ENCODE data around the gene EXOC2.

The EXOC2 gene

DNA sequence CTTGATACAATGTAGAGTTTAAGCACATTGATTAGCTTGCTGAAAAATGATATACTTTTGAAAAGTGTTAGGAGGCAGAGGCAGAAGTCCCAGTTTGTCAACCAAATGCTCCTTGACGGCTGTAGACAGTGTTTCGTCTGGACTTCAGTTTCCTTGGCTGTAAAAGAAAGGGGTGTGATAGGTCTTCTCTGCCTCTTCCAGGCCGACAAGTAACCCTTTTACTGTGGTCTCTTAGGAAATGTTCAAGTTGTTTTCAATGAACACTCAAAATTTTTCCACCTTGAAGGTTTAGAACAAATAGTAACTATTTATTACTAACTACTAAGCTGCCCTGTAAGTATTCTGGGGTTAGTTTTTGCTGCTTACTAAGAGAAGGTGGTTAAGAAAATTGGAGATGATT, 179.0 kb downstream of the EXOC2 start:
- no peak for DNase-seq

DNA sequence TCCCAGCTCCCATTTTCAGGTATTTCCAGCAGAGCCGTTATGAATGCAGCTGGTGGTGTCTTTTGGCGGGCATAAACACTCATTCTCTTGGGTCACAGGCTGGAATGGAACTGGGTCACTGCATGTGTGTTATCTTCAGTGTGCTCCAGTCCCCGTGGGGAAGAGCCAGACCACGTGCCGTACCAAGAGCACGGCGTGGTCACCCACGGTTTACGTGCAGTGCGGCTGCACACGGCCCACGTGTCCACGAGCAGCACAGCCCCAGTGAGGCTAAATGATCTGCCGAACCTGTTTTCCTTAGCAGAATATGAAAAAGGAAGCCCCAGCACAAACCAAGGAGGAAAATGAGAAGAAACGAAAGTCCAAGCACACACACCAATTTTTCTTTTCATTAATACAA, 179.9 kb downstream of the EXOC2 start:
- no peak for DNase-seq

DNA sequence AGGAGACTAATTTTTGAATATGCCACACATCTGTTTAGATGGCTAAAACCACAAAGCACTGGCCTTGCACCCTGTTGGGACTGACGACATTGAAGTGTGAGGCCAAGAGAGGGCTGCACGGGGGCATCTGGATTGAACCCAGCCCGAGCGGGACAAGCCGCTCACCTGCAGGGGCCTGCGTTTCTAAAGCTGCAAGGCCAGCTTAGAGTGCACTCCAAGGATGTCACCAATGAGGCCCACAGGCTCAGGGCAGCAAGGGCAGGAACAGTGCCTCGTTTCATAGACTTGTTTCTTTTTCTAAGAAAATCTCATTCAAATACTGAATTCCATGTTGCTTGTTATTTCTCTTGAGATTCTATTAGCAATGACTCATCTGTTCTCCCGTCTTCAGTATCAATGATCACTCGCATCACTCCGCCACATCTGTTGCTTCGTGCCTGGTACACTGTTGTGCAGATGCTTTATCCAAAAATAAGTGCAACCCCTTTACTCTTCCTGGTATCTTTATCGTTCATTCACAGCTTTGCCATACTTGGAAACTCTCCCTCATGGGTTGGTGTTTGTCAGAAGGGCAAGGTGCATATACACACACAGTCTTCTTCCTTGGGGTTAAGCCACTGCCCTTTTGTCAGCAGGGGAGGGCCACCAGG, 181.3 kb downstream of the EXOC2 start:
- no peak for DNase-seq

DNA sequence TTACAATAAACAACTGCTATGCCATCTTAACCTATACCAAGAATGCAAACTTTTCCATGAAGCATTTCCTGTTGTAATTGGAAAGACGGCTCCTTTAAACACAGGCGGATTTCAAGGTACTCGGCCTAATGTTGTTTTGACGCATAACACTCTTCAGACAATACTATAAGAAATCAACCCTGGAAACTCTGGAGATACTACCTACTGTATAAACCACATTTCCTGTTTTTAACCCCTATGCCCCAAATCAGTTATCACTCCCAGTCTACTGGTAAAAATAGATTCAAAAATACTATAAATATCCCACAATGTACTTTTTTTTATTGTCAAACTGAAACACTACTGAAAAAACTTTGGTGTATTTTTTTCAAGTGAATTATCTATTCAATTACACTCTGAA, 183.3 kb downstream of the EXOC2 start:
- DNase-seq: no peak

DNA sequence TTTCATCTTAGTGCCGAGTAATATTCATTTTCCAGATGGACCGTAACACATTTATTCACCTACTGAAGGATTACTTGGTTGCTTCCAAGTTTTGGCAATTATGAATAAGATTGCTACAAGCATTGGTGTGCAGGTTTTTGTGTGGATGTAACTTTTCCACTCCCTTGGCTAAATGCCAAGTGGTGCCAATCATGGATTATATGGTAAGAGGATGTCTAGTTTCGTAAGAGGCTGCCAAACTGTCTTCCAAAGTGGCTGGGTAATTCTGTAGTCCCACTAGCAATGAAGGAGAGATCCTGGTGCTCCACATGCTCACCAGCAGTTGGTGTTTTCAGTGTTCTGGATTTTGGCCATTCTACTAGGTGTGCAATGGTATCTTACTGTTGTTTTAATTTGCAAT, 184.3 kb downstream of the EXOC2 start:
- no peak for DNase-seq

DNA sequence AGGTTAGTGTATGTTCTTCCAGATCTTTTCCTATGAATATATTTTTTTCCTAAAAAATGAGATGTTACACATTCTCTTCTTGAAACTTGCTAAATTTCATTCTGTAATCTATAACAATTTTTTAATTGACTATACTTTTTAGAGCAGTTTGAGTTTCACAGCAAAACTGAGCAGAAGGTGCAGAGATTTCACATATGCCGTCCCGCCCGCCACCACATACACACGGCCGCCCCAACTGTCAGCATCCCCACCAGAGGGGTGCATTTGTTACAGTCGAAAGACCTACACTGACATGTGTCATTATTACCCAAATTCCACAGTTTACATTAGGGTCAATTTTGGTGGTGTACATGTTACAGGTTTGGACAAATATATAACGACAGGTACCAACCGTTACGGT, 184.9 kb downstream of the EXOC2 start:
- DNase-seq: no peak

DNA sequence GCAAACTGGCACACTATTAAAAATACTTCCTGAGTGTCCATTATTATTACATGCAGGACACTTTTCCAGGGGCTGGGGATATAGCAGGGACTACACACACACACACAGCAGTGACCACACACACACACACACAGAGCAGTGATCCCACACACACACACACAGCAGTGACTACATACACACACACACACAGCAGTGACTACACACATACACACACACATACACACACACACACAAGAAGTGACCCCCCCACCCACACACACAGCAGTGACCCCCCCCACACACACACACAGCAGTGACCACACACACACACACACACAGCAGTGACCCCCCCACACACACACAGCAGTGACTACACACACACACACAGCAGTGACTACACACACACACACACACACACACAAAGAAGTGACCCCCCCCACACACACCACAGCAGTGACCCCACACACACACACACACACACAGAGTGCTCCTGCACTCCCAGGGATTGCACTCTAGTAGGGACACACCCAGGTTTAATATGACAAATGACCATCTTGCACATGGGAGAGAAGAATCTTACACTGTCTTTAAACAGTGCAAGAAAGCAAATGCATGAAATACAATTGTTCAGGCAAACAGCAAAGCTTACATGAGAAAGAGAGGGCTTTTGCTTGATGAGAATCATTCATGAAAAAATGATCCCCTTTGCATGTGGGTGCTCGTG, 185.9 kb downstream of the EXOC2 start:
- DNase-seq: no peak

DNA sequence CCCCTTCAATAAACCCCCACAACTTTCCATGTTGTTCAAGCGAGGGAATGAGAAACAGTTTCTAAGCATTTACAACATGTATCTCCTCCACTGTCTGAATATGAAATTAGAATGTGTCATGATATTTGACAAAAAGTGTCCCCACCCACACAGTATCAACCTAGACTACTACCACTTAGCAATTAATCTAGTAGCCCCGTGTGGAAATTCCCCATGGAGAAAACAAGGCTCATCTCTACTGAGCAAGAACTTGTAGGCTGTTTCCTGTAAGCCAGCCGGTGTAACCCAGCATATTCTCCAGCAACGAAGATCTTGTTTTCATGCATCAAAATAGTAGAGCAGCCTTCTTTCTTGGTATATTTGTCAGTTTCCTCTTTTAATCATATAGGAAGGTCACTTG, 186.4 kb downstream of the EXOC2 start:
- no peak for DNase-seq

DNA sequence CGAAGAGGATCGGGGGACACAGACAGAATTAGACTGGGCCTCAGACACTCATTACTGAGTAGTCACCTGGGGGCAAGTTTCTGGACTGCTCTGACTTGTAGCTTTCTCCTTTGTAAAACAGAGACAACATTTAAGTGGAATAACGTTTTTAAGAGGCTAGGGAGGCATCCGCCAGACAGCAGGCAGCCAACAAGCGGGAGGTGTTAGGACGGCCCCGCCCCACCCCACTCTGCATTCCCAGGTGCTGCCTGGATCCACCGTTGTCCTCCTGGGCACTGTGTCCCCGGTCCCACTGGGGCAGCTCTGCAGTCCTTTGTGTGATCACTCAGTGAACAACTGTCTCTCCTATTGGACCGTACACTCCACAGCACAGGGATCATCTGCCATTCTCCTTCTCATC, 187.6 kb downstream of the EXOC2 start:
- no peak for DNase-seq

DNA sequence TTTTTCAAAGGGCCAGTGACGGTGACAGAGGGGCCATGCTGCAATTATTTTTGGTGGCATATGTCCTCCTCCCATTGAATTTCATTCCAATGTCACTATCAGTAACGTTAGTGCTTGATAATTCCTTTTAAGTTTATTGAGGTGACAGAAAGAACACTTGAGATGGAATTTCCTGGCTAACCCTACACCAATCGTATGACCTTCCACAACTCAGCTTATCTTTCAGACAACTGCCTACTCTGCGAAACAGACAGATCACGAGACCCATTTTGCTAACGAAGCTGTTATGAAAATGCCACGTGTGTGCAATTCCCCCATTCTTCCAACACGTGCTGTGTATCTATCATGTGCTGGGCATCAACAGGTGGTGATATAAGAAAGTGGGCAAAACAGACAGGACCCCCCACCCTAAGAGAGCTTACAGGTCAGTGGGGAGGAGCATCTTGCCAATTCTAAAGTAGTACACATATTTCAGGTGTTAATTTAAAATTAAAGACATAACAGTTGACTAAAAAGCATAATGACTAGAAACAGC, 188.4 kb downstream of the EXOC2 start:
- DNase-seq: no peak

DNA sequence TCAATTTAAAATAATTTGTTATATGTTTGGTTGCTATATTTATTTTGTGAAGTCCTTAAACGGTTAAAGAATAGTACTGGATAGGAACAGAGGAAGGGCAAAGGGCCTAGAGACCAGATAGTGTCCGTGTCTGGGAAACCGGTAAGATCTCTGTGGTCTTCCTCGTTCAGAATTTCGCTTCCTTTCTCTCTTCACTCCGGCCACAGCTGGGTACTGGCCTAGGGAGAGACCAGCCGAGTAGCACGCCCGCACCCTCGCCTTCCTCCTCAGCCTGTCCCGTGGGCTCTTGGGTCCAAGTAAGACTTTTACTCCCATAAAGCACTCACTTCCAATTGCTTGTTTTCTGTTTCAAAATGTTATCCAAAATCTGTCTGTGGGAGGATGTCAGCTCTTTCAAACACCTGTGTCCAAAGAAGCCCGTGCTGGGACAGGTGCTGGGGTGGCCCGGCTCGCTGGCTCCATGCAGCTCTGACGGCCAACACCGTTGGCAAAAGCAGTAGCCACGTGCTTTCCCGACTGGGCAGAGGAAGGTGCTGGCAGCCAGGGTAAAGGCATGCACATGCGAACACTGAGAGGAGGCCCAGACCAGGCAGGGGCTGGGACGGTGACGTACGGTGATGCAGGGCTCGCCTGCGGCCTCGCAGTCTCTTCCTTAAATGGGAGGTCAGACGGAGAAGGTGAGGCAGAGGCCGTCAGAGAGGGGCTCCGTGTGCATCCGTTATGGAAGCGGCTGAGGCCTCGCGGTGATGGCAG, 189.2 kb downstream of the EXOC2 start:
- no peak for DNase-seq

DNA sequence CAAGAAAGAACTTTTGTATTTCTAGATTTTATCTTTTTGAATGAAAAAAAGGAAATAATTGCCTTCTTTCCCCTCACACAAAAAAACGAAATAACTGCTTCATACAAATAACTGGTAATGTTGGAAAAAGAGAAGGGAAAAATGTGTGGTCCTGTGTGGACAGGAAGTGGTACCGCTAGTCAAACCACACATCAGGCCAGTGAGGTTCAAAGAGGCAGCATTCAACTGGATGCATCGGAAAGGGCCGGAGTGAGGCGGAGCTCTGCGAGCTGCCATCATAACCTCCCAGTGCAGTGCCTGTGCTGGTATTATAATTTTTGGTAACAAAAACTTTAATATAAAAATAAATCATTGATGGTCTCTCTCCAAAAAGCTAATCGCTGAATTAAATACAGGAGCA, 190.2 kb downstream of the EXOC2 start:
- no peak for DNase-seq

DNA sequence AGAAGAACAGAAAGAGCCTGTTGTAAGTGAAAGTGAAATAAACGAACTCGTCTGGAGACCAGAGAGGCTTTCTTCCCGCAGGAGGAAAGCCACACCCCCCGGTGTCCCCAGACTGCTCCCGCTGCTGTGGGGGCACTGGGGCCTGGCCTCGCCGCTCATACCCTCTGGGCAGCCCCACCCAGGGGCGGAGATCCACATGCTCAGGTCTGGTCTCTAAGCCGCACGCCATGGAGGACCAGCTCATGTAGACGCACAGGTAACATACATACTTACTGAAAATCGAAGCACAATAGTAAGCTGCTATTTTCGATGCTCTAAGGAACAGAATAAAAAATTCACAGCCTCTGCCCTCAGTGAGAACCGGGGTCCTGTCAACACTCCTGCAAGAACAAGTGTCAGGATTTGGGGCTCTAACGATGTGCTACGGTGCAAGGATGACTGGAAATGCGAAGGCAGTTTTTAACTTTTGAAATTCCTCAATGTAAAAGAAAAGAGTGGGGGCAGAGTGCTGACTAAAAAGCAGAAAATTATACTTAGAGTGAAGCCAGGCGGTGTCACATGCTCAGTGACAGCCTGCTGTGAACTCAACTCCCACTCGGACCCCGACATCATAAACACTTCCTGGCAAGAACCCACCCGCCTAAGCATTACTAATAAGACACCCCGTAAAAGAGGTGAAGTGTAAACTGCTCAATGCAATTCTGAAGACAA, 190.9 kb downstream of the EXOC2 start:
- no peak for DNase-seq

DNA sequence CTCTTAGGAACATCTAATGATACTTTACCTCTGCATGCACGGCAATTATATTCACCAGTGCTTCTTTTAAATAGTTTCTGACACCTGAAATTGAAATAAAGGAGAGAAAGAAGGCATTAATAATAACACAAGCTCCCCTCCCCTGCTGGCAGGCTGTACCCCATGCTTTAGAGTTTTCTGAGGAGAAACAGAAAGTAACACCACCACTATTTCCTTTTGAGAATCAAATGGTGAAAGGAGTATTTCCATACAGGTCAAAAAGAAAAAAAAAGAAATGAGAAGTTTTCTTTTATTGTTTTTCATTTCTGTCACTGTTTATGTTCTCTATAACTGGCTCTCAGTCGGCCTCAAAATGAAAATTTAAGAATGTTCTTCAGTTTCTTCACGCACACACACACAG, 193.3 kb downstream of the EXOC2 start:
- no peak for DNase-seq

DNA sequence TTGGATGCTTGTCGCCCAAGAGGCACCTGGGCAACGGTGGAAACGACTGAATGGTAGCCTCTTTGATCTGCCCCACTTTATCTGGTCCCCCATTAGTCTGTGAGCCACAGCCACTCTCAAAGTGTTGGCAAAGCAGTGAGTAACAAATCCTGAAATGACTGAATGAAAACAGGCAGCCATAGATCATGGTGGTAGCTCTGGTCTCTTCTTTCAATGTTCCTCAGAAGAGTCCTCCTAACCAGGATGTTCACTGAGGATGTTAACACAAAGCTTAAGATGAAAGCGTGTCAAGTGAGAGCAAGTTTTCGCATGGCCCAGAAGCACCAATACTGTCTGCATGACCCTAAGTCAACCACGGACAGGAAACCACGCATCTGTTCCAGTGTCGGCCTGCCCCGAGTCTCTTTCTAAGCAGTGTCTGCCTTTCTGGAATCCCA, 194.1 kb downstream of the EXOC2 start:
- DNase-seq: no peak

DNA sequence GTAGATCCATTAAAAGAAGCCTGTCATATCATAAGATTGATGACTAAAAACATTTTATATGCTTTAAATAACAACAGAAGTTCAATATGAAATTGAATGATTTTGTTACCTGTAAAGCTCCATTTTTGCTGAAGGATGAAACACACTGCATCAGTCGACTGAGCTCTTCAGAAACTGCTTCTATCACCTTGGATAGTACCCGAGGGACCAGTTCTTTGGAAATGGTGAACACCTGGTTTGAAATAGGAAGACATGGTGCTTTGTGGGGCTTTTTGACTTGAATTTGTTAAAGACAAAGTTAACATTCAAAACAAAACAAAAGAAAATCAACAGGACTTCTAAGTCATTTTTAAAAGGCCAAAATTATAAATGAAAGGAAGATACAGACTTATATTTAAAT, 195.7 kb downstream of the EXOC2 start:
- no peak for DNase-seq

DNA sequence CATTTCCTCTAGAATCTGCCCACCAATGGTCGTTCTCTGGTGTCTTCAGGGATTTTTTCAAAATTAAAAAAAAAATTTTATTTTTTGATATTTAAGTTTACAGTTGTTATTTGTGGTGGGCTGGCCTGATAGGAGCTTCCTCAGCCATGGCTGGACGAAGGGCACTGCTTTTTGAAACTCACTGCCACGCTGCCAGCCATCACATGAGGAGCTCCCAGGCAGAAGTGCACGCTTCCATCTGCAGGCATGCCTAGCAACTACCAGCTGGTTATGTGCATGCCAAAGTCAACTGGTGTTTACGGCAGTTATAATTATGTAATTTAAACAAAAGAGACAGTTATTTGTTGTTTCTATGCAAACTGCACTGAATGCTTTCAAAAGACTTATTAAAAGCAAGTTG, 196.3 kb downstream of the EXOC2 start:
- DNase-seq: no peak

DNA sequence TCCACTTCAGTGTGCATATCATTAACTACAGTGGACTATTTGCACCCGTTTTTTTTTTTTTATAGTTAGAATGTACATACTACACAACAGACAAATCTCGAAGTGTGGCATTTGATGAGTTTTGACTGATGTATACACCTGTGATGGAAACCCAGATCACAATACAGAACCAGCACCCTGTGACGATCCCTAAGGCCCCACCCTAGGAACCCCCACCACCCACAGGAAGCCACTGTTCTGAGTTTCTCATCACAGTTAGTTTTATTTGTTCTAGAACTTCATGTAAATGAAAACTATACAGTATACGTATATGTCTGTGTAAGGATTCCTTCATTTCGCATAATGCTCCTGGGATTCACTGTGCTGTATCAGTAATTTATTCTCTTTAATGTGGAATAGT, 198.5 kb downstream of the EXOC2 start:
- DNase-seq: no peak

DNA sequence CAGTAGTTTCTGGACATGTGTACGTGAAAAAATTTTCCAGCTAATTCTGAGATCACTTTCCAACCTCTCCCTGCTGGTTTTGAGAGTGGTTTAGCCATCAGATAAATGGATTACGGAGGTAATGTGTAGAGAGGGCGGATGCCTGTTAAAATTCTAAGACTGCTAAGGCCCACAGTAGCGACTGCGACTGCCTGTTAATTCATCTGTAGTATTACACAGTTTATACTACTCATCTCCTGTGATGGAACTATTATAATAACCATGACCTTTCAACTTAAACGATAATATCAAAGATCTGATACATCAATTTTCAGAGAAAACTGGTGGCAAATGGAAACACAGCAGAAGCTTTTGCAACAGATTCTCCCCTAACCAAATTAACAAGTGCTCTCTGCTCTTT, 199.1 kb downstream of the EXOC2 start:
- DNase-seq: no peak

DNA sequence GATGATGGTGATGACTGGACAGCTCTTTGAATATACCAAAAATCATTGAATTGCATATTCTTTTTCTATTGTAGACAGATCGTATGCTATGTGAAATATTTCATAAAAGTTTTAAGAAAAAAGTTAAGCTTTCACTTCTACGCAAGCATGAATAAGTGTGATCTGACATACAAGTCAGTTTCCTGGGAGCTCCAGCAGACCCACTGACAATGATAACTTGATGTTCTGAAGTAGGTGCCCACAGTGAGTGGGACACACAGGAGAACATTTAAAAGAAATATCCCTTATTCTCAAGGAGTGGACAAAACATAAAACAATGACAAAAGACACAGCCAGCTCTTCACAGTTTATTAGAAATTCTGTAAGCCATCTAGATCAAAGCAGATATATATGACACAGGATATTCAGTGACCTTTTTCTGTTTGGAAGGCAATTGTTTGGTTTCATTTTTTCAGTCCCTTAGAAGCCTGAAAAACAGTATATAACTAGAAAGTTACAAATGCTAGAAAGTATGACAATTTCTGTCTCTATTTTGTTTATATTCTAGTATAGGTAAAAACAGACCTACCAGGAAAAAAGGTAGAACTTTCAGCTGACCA, 200.0 kb downstream of the EXOC2 start:
- DNase-seq: no peak

DNA sequence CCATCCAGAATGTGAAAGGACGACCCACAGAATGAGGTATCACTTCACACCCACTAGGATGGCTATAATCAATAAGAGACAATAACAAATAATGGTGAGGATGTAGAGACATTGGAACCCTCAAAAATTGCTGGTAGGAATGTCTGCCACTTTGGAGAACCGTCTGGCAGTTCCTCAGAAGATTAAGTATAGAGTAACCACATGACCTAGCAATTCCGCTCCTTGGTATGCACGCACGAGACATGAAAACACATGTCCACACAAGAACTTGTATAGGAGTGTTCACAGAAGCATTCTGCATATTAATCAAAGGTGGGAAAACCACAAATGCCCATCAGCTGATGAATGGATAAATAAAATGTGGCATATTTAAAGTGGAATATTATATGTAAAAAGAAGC, 200.8 kb downstream of the EXOC2 start:
- no peak for DNase-seq

DNA sequence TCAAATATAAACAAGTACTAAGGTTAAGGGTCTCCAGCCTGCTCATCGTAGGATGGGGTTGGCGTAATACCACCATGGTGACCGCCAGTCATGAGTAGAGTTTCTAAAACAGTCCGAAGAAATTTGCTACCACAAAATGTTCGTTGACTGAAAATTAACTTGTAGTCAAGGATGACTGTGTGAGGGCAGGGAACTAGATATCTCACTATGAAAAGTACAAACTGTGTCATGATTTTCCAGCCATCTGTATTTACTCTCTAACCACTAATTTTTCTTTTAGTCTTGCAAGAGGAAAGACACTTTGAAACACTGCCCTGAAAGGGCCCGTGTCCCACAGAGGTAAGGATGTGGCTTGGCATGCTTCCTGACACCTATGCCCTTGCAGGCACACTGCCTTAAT, 201.7 kb downstream of the EXOC2 start:
- no peak for DNase-seq
